ENCODE data around the gene ZBTB21.

ZBTB21 gene

DNA sequence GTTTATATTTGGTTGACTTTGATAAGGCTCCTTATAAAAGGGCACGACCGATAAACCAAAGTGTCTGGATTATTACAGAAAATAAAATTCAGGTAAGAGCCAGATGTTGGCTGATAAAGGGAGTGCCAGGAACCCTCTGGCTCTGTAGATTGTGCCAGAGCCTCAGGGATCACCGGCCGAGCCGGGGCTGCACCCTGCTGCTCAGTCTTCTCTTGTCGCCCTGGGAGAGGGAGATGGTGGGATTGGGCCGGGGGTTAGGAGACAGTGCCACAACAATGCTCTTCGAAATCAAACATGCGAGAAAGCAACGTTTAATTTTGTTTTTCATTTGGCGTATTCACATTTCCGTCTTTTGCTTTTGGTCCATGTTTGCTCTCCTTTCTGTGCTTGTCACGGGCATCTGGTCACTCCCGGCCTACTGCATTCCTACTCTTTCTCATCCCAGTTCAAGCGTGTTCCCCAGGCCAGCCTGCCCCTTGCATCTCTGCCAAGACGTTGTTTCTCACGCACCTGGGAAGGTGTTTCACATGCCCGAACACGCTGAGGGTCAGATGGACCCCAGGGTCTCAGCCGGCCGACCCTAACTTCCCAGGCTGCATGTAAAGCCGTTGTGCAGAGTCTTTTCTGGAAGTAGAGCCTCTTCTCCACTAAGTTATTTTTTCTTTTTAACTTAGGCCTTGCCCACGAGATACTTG, 37.5 kb downstream of the ZBTB21 start:
- no peak for DNase-seq (ENCODE audit: low read depth)
- TF ChIP-seq, protein P1, sequence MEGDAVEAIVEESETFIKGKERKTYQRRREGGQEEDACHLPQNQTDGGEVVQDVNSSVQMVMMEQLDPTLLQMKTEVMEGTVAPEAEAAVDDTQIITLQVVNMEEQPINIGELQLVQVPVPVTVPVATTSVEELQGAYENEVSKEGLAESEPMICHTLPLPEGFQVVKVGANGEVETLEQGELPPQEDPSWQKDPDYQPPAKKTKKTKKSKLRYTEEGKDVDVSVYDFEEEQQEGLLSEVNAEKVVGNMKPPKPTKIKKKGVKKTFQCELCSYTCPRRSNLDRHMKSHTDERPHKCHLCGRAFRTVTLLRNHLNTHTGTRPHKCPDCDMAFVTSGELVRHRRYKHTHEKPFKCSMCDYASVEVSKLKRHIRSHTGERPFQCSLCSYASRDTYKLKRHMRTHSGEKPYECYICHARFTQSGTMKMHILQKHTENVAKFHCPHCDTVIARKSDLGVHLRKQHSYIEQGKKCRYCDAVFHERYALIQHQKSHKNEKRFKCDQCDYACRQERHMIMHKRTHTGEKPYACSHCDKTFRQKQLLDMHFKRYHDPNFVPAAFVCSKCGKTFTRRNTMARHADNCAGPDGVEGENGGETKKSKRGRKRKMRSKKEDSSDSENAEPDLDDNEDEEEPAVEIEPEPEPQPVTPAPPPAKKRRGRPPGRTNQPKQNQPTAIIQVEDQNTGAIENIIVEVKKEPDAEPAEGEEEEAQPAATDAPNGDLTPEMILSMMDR (IDR thresholded peaks at IDR 0.05; ENCODE audit: insufficient read depth, low read depth, low read length, missing control alignments): no peak
- H3K4me3 ChIP-seq (ENCODE audit: low read length): no peak overlapping the region

DNA sequence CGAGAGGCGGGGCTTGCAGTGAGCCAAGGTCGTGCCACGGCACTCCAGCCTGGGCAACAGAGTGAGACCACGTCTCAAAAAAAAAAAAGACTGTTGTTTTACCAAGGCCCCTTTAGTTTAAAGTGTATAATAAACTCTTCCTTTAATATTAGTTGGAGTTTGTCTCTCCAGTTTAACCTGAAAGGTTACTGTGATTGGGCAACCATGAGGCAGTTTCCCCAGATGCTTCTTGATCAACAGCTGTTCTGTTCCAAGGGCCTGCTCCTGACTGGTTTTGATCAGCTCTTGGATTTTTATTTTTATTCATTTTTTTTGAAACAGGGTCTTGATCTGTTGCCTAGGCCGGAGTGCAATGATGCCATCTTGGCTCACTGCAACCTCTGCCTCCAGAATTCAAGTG, 38.3 kb downstream of the ZBTB21 start:
- peak; percentile 57 for DNase-seq (ENCODE audit: low read depth)
- TF ChIP-seq, protein P1 (IDR thresholded peaks at IDR 0.05; ENCODE audit: insufficient read depth, low read depth, low read length, missing control alignments): no peak
- no peak overlapping the region for H3K4me3 ChIP-seq (ENCODE audit: low read length)

DNA sequence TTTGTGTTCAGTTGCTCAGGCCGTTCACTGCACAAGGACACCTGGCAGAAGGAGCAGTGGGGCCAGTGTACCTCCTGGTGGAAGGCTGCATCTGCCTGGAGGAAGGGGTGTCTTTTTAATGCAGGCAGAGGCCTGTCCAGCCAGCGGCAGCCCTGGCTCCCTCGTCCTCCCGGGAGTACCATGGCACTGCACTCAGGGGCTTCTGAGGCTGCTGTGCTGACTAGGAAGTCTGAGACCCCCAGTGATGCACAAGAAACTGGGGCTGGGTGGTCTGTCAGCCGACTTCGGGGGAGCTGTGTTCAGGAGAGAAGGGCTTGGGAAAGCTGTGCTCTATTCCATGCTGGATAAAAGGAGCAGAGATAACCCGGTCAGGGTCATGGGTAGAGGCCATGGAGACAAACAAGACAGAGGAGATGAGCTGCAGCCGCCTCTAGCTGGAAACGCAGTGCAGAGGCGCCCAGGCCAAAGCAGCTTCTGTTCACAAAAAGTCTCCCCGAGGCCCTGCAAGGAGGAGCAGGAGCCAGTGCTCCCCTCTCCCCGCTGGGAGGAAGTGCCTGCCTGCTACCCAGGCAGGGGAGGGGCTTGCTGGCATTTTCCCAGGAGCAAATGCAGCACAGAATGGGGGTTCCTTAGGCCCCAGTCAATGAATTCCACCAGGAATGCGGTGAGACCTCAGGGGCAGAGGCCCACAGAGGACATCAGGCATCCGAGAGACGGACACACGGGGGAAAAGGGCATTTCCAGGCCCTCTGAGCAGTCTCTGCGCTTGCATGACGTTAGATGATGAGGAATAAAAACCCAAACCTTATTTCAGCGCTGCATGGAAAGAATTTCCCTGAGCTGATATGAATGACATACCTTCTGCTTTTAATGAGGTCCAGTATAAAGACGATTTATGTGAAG, 39.2 kb downstream of the ZBTB21 start:
- H3K4me3 ChIP-seq (ENCODE audit: low read length): no peak overlapping the region
- TF ChIP-seq, protein P1 (IDR thresholded peaks at IDR 0.05; ENCODE audit: insufficient read depth, low read depth, low read length, missing control alignments): no peak
- DNase-seq (ENCODE audit: low read depth): no peak

DNA sequence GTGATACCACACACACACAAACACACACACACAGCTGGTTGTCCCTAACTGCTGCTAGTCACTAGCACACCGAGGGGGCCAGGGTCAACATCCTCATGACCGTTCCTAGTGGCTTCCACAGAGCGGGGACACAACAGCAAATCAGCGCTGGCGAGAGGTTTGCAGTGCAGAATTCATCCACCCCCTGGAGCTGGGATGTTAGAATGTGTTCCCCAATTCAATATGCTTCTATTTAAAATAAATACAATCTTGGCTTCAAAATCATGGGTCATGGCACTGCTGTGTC, 40.1 kb downstream of the ZBTB21 start:
- H3K4me3 ChIP-seq (ENCODE audit: low read length): no peak overlapping the region
- TF ChIP-seq, protein P1 (IDR thresholded peaks at IDR 0.05; ENCODE audit: insufficient read depth, low read depth, low read length, missing control alignments): no peak
- no peak for DNase-seq (ENCODE audit: low read depth)

DNA sequence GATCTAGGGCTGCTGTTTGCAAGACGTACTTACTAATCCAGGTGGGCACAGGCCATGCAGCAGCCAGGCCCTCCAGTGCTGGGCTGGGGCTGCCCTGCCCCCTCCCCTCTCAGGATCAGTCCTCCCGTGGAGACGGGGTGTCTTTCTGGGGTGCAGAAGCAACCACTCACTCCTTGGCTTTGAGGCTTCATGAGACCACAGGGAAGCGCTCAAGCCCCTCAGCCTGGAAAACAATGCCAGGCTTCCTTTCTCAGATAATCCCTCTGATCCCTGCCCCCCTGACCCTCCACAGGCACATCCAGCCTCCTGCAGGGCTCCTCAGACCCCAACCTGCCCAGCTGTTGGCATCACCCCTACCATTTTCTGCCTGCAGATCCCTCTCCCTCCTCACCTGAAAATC, 42.5 kb downstream of the ZBTB21 start:
- DNase-seq (ENCODE audit: low read depth): no peak
- TF ChIP-seq, protein P1 (IDR thresholded peaks at IDR 0.05; ENCODE audit: insufficient read depth, low read depth, low read length, missing control alignments): no peak
- H3K4me3 ChIP-seq (ENCODE audit: low read length): no peak overlapping the region

DNA sequence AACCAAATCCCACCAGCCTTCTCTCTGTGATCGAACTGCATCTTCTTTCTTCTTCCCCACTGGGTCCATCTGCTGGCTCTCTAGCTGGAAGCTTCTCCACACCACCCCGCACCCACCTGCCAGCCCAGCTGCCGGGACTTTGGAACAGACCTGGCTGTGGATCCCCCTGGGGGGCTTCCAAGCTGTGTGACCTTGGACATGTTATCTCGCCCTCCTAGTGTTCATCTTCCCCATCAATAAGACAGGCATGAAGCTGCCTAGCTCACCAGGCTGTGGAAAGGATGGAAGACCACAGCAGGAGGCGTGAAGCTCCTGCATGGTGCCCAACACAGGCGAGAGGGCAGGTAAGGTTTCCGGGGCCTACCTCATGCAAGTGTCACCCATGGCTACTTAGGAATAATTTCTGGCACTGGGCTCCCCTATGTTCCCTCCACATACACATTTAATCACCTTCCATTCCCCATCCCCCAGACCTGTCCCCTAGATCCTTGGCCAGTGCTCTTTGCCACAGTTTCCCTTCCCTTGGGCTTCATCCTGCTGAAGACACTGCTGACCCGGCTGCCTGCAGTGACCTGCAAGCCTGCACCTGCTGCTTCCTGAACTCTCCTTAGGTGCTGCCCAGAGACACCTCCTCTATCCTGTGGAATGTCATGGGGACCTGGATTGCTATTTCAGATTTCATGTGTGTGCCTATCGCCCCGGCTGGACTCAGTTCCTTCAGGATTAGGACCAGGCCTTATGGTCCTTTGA, 43.1 kb downstream of the ZBTB21 start:
- DNase-seq (ENCODE audit: low read depth): no peak

More for the DNA sequence above, 43.1 kb downstream of the ZBTB21 start:
- TF ChIP-seq, protein P1 (IDR thresholded peaks at IDR 0.05; ENCODE audit: insufficient read depth, low read depth, low read length, missing control alignments): no peak
- H3K4me3 ChIP-seq (ENCODE audit: low read length): no peak overlapping the region

All from epithelial cell of esophagus (primary cell).